GM21447 (cell line): Measurements from ENCODE around the gene TEKTIP1.
"Not testable (repeated sequence)": the region's sequence is repeated elsewhere in the genome, so short reads cannot be mapped to it uniquely, and the experiment has no call there.

Experiments used
- ATAC-seq: cut with Tn5 transposase; IDR thresholded peaks from one replicate; pipeline ENCODE4 v1.9.1; 2021; ENCODE audit not compliant: unreplicated experiment

TEKTIP1 gene

DNA sequence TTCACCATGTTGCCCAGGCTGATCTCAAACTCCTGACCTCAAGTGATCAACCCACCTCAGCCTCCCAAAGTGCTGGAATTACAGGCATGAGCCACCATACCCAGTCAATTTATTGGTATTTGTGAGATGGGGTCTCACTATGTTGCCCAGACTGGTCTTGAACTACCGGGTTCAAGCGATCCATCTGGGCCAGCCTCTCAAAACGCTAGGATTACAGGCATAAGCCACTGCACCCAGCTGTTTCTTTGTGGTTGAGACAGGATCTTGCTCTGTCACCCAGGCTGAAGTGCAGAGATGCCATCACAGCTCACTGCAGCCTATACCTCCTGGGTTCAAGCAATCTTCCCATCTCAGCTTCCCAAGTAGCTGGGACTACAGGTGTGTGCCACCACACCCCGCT, 42.8 kb downstream of the TEKTIP1 start:
- not testable (repeated sequence) for ATAC-seq

DNA sequence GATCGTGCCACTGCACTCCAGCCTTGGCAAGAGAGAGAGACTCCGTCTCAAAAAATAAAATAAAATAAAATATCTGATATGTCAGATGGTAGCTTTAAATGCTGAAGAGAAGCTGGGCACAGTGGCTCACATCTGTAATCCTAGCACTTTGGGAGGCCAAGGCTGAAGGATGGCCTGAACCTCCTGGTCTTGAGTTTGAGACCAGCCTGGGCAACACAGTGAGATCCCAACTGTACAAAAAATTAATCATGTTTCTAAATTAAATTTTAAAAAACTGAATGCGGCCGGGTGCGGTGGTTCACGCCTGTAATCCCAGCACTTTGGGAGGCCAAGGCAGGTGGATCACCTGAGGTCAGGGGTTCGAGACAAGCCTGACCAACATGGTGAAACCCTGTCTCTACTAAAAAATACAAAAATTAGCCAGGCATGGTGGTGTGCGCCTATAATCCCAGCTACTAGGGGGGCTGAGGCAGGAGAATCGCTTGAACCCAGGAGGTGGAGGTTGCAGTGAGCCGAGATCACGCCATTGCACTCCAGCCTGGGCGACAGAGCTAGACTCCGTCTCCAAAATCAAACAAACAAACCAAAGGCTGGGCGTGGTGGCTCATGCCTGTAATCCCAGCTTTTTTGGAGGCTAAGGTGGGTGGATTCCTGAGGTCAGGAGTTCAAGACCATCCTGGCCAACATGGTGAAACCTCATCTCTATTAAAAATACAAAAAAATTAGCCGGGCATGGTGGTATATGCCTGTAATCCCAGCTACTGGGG, 45.2 kb downstream of the TEKTIP1 start:
- ATAC-seq: not testable (repeated sequence)

DNA sequence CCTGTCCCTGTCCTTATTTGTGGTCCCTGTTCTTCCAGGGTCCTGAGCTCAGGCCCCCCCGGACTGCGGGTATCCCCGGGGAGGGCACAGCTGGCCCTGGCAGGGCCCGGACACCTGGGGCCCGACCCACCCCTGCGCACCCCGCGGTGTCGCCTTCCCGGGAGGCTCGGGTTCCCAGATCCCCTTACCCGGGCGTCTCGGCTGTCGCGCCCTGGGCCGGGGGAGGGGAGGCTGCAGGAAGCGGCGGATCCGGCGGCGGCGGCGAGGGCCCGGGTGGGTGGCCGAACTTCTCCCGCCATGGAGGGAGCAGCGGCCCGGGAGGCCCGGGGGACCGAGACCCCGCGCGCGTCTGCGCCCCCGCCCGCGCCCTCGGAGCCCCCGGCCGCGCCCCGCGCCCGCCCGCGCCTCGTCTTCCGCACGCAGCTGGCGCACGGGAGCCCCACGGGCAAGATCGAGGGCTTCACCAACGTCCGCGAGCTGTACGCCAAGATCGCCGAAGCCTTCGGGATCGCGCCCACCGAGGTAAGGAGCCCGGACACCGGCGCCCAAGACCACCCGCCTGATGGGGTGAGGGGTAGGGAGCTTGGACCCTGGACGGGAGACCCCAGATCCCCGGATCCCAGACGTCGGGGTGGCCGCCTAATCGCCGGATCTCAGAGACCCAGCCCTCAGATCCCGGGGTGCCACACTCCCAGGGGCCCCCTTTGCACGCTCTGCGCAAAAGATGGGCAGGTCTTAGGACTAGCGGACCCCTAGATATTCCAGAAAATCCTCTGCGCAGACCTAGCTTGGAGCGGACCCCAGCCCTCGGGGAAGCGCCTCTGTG, 46.5 kb downstream of the TEKTIP1 start, which contains the start of gene GIPC3:
Gene GIPC3, plus strand, starts transcription at position 178 of the 826 bp plus-strand sequence. Its CDS starts 120 bp downstream, at position 298.
- no peak for ATAC-seq

DNA sequence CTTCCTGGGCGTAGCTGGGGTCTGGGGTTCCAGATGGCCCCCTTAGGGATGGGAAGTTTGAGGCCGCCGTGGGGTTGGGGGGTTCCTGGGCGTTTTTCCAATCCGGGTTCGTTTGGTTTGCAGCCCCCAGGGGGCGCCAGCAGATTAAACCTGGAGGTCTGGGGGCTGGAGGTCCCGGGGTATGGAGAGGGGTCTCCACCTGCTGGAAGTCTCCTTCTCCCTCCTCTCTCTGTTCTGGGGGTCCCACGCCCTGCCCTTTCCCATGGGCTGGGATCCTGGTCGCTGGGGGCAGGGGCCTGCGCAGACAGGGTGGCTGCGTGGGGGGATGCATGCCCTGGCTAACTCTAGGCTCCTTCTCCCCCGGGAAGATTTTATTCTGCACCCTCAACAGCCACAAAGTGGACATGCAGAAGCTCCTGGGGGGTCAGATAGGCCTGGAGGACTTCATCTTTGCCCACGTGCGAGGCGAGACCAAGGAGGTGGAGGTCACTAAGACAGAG, 47.2 kb downstream of the TEKTIP1 start:
- no peak for ATAC-seq

DNA sequence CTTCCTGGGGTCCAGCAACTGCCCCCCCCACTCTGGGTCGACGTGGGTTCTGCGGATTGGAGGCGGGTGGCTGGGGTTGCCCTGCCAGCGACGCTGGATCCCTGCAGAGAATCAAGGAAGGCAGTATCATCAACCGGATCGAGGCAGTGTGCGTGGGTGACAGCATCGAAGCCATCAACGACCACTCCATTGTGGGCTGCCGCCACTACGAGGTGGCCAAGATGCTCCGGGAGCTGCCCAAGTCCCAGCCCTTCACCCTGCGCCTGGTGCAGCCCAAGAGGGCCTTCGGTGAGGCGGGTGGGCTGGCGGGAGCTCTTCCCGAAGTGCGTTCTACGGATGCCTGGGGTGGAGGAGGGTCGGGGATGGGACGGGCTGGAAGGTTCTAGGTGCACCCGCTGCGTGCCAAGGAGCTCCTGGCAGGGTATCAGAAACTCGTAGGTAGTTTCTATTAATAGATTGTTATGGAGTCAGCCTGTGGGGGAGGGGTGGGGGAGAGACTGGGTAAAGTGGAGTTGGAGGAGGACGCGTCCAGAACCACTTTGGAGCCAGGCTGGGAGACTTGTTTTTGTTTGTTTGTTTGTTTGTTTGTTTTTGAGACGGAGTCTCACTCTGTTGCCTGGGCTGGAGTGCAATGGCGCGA, 47.9 kb downstream of the TEKTIP1 start:
- no peak for ATAC-seq

DNA sequence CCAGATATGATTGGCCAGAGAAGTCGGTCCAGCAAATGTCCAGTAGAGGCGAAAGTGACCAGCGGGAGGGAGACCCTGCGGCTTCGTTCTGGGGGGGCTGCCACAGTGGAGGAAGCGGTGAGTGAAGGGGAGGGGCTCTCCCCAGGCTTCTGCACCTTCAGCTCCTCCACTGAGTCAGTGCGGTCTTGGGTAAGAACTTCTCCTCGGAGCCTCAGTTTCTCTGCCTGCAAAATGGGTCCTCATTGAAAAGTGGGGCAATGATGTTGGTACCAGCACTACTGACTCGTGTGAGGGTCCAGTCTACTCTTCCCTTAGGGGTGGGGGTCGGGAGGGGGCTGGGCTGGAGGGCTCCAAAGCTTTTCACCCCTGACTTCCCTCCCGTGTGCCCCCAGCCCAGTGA, 50.5 kb downstream of the TEKTIP1 start:
- no peak for ATAC-seq

DNA sequence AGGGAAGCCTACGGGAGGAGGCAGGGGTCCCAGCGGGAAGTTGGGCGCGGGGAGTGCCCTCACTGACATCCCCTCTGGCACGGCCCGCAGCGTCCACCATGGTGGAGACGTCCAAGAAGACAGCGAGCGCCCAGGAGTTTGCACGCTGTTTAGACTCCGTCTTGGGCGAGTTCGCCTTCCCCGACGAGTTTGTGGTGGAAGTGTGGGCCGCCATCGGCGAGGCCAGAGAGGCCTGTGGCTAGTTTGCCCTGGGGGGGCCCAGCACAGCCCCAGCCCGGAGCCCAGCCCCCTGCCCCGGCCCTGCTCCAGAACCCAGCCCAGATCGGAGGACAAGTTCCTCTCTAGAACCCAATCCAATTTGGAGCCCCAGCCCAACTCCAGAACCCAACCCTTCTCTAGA, 51.0 kb downstream of the TEKTIP1 start:
- ATAC-seq: no peak

DNA sequence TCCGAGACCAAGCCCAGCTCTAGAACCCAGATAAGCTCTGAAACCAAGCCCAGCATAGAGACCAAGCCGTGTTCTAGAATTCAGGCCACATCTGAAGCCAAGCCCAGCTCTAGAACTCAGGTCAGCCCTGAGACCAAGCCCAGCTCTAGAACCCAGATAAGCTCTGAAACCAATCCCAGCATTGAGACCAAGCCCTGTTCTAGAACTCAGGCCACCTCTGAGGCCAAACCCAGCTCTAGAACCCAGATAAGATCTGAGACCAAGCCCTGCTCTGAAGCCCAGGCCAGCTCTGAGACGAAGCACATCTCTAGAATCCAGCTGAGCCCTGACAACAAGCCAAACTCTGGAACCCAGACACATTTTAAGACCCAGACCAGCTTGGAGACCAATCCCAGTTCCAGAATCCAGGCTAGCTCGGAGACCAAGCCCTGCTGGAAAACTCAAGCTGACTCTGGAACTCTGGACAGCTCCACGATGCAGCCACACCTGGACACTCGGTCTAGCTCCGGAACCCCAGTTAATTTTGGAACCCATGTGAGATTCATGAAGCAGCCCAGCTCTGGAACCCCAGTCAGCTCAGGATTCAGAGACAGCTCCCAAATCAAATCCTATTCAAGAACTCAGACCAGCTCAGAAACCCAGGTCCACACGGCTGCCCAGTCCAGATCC, 52.2 kb downstream of the TEKTIP1 start:
- ATAC-seq: no peak

DNA sequence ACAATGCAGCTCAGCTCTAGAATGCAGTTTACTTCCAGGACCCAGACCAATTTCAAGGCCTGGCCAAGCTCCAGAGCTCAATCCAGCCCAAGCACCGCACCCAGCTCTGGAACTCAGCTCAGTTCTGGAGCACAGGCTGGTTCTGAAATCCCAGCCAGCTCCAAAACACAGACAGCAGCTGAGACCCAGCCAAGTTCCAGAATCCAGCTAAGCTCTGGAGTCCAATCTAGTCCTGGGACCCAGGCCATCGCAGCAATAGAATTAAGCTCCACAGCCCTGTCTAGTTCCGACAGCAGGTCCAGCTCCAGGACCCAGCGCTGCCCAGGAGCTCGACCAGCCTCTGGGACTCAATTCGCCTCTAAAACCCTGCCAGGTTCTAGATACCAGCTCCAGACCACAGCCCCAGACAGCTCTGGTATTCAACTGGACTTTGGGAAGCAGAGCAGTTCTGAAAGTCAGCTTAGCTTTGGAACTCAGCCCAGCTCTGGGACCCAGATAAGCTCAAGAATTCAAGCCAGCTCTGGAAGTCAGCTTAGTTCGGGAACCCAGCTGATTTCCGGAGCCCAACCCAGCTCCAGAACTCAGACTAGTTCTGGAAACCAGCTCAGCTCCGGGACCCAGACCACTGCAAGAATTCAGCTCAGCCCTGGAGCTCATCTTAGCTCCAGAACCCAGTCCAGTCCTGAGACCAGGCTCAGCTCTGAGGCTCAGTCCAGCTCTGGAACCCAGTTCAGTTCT, 53.1 kb downstream of the TEKTIP1 start:
- no peak for ATAC-seq

DNA sequence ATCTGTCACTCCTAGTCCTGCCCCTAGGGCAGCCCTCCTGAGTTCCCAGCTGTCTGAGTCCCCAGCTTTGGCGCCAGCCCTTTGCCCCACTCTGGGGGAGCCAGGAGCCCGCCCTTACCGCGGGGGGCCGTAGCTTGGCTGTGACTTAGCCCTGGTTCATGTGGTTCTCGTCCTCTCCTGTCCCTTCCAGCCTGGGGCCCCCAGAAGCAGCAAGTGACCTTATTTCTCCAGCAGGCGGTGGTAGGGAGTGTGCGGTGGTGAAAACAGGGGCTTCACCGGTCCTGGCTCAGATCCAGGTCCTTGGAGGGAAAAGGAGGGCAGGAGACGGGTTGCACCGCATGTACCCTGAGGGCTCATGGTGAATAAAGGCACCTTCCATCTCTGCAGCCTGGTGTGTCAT, 54.2 kb downstream of the TEKTIP1 start:
- no peak for ATAC-seq
